ENCODE measurements around the gene LUZP2.

GRCh38 chr11:24513479-24514218 is 16.8 kb downstream of the LUZP2 start:
- TF ChIP-seq CTCF (conservative IDR thresholded peaks at IDR 0.05; ENCODE audit: low read length), result no peak
- TF ChIP-seq EZH2phosphoT487 (IDR thresholded peaks at IDR 0.05; ENCODE audit: borderline replicate concordance, low read depth, low read length), result no peak
